Kidney (tissue), 14 donors: Measurements from ENCODE around the gene CPEB3. TPM values are rescaled to one million over a fixed set of nuclear protein-coding genes. Genes with fewer than 3 reads are reported as not detected.
A peak's percentile ranks its signal among the peaks of the same experiment; 100 is the strongest.

ENCODE experiments used
- DNase-seq, 5 donors: peaks; one replicate each; pipeline ENCODE4 v3.0.0-alpha.2; 2013 to 2020
- FAIRE-seq: peaks from 2 replicates; lab custom pipeline; 2012; peaks lifted over from hg19 to GRCh38; lab: Jason Lieb, UNC
- H3K27ac ChIP-seq, 2 donors: one replicate each; pipeline ENCODE4 v1.7.0; 2013; ENCODE audit warnings: low read depth in 2 of 2, low read length in 2 of 2, inconsistent platforms in 1 of 2
- H3K27me3 ChIP-seq: one replicate; pipeline ENCODE4 v1.7.1; 2013; ENCODE audit warnings: low read length, inconsistent platforms; ENCODE audit not compliant: control insufficient read depth, insufficient read depth
- H3K36me3 ChIP-seq, 3 donors: one replicate each; pipeline versions ENCODE4 v1.7.0 to v1.7.1; 2013; ENCODE audit warnings: low read length in 3 of 3, control low read depth in 1 of 3, inconsistent platforms in 1 of 3; ENCODE audit not compliant: insufficient read depth in 3 of 3, control insufficient read depth in 2 of 3
- H3K4me1 ChIP-seq, 3 donors: one replicate each; pipeline versions ENCODE4 v1.7.0 to v1.7.1; 2013; ENCODE audit warnings: low read length in 3 of 3, inconsistent platforms in 1 of 3, low read depth in 1 of 3; ENCODE audit not compliant: control insufficient read depth in 2 of 3, insufficient read depth in 2 of 3
- H3K4me3 ChIP-seq, 3 donors: one replicate each; pipeline versions ENCODE4 v1.7.0 to v1.8.1; 2013; ENCODE audit warnings: low read length in 3 of 3, control low read depth in 1 of 3, inconsistent platforms in 1 of 3
- H3K9ac ChIP-seq, 3 donors: one replicate each; pipeline versions ENCODE4 v1.7.0 to v1.7.1; 2013; ENCODE audit warnings: low read length in 3 of 3, control low read depth in 1 of 3, inconsistent platforms in 1 of 3
- H3K9me3 ChIP-seq, 3 donors: one replicate each; pipeline versions ENCODE4 v1.7.0 to v1.7.1; 2013; ENCODE audit warnings: low read length in 3 of 3, control low read depth in 1 of 3, inconsistent platforms in 1 of 3; ENCODE audit not compliant: control insufficient read depth in 2 of 3, insufficient read depth in 1 of 3
- intact Hi-C: fragments of 100-400 bp; cut with DNase I; formaldehyde crosslinking; loops from one replicate; pipeline ENCODE4 v1.11.1; 2022
- polyA plus RNA-seq: library from polyadenylated mRNA; stranded (reverse); fragments of 350-450 nt; fragmentation: Illumina TruSeq; extraction: RNeasy Lipid Tissue Mini Kit (QIAGEN cat#74804); gene quantifications from one replicate; pipeline ENCODE4 v1.2.3, GENCODE V29; 2014; ENCODE audit warnings: low read depth, low replicate concordance; ENCODE audit not compliant: insufficient read depth
- total RNA-seq: library from RNA; stranded (reverse); fragmentation: NEBNext Ultra II Directional; extraction: Animal tissue kit (Norgen Biotek cat#: 25700); gene quantifications from one replicate; pipeline ENCODE4 v1.2.1, GENCODE V29; 2021
- TF ChIP-seq, protein P1 (sequence below): IDR thresholded peaks from 3 replicates; pipeline ENCODE4 v1.5.1; 2012; ENCODE audit warnings: mild to moderate bottlenecking, moderate library complexity, borderline replicate concordance; ENCODE audit not compliant: insufficient read depth; ENCODE audit errors: extremely low read depth
- donor health status: control.
- donor health status: control.
- donor health status: control.
- donor health status: control.
- donor health status: control.
- donor health status: DM: yes; HTN: yes; CAD: no.
- donor health status: Normal renal cell carcinoma (clear cell type).

The CPEB3 gene
- total and polyA plus RNA-seq, 2 donors from 2014 or later, result 2.3 to 7.4 TPM

DNA sequence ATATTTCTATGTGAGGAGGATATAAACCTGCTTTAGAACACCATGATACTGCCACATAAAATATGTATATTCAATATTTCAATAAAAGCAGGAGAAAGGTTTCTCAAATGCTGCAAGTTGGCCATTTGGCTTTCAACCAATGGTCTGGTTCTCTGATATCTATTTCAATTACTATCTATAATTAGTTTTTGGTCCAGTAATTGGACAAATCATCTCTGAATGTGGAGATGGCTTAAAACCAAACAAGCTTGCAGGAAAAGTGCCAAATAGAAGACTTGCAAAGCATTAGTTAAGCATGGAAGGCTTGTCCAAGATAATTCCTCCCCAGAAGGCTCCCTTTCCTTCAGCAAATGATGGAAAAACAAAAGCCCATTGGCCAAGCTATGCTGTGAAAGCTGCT lies 140.1 kb downstream of the CPEB3 start:
- H3K4me1 ChIP-seq, result peaks cover 0 to 2% (median 2%) of the 10 kb centered on the region in 3 donors
- intact Hi-C loops, result no loop called here
- H3K36me3 ChIP-seq, result no peaks in the 10 kb centered on the region
- FAIRE-seq (no peak), DNase-seq (no peak)
- TF ChIP-seq, protein P1, sequence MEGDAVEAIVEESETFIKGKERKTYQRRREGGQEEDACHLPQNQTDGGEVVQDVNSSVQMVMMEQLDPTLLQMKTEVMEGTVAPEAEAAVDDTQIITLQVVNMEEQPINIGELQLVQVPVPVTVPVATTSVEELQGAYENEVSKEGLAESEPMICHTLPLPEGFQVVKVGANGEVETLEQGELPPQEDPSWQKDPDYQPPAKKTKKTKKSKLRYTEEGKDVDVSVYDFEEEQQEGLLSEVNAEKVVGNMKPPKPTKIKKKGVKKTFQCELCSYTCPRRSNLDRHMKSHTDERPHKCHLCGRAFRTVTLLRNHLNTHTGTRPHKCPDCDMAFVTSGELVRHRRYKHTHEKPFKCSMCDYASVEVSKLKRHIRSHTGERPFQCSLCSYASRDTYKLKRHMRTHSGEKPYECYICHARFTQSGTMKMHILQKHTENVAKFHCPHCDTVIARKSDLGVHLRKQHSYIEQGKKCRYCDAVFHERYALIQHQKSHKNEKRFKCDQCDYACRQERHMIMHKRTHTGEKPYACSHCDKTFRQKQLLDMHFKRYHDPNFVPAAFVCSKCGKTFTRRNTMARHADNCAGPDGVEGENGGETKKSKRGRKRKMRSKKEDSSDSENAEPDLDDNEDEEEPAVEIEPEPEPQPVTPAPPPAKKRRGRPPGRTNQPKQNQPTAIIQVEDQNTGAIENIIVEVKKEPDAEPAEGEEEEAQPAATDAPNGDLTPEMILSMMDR, result no peak
- no peak overlapping the region for H3K4me3 ChIP-seq
- no peaks in the 10 kb centered on the region for H3K27me3 ChIP-seq
- H3K9ac ChIP-seq, result no peak overlapping the region
- no peaks in the 10 kb centered on the region for H3K9me3 ChIP-seq
- H3K27ac ChIP-seq, result no peak overlapping the region

DNA sequence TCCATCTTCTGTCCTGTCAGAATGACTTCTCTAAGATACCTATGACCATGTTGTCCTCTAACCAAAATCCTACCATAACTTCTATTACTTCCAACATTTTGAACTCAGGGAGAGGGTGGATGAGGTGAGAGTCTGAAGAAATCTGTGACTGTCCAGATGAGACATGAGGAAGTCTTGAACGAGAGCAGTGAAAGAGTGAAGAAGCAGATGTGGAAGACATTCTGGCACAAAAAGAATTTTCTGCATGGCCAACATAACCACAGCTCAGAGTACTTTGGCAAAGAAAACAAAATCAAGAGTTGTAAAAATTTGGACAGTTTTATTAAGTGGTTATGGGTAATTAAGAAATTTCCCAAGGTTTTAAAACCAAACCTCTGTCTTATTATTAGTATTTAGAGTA lies 141.6 kb downstream of the CPEB3 start:
- Histone ChIP-seq H3K9ac (no peak overlapping the region), H3K9me3 (no peaks in the 10 kb centered on the region), H3K36me3 (no peaks in the 10 kb centered on the region), H3K4me3 (no peak overlapping the region), H3K27me3 (no peaks in the 10 kb centered on the region), H3K27ac (no peak overlapping the region), H3K4me1 (peaks cover 0 to 4% (median 3%) of the 10 kb centered on the region in 3 donors)
- TF ChIP-seq, protein P1, result no peak
- FAIRE-seq, result no peak
- intact Hi-C loops, result no loop called here
- no peak for DNase-seq

DNA sequence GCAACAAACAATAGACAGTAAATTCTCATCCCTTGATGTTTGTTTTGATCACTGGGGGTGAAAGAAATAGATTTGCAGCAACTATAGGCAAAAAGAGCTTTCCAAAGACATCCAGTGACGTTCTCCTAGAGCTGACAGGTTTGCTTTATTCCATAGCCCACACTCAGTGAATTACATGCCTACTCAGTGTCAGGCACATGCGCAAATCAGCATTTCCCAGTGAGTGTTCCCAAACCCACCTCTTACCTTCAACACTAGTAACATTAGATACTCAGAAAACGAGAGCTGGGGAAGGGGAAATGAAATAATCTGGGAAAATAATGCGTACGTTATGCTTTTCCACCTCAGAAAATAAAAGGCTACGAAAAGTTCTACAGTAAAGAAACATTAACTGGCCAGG lies 144.1 kb downstream of the CPEB3 start:
- Histone ChIP-seq H3K4me1 (peaks cover 0 to 4% (median 3%) of the 10 kb centered on the region in 3 donors), H3K9me3 (no peaks in the 10 kb centered on the region), H3K4me3 (no peak overlapping the region), H3K27me3 (no peaks in the 10 kb centered on the region), H3K27ac (peak overlapping the region in 1 of 2 donors; percentile 59), H3K9ac (no peak overlapping the region), H3K36me3 (no peaks in the 10 kb centered on the region)
- TF ChIP-seq, protein P1, result no peak
- intact Hi-C loops, result no loop called here
- no peak for DNase-seq
- FAIRE-seq, result no peak

DNA sequence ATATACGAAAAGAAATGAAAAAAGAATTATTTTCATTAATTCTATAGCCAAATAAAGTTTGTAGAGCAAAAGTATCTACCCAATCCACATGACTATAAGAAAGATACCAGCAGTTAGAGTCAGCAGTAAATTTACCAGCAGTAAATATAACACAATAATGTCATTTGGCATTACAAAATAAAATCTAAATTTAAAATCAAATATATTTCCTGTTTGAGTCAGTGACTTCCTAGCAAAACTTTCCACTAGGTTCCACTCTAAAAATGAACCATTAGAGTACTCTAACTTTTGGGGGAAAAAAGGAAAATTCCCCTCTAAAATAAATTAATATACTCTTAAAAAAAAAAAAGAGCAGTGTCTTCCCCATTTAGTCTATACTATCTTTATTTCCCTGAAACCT lies 144.8 kb downstream of the CPEB3 start:
- Histone ChIP-seq H3K36me3 (no peaks in the 10 kb centered on the region), H3K9me3 (no peaks in the 10 kb centered on the region), H3K9ac (no peak overlapping the region), H3K27me3 (no peaks in the 10 kb centered on the region), H3K27ac (peak overlapping the region in 1 of 2 donors; percentile 59), H3K4me1 (peaks cover 0 to 4% (median 3%) of the 10 kb centered on the region in 3 donors), H3K4me3 (no peak overlapping the region)
- no peak for DNase-seq
- peak; percentile 90 for FAIRE-seq
- TF ChIP-seq, protein P1, result no peak
- intact Hi-C loops, result no loop called here
